Activated CD8-positive, alpha-beta memory T cell treated with anti-CD3 and anti-CD28 coated beads, Interleukin-2, amount 10 ng/mL, durations not matched to agents 7 days and 5 days (primary cell): Measurements from ENCODE around the gene FLT3. TPM values are rescaled to one million over a fixed set of nuclear protein-coding genes. Genes with fewer than 3 reads are reported as not detected.
"Not testable (repeated sequence)": the region's sequence is repeated elsewhere in the genome, so short reads cannot be mapped to it uniquely, and the experiment has no call there.

Experiments
- ATAC-seq: fragments of 150-1000 bp; cut with Tn5 transposase; one replicate; pipeline ENCODE4 v1.10.0; 2021; ENCODE audit warnings: moderate library complexity
- CTCF ChIA-PET: fragments of 350-600 bp; sonication (Branson Sonifier 250); formaldehyde crosslinking; loops from one replicate; lab custom pipeline; 2021; ENCODE audit warnings: antibody characterized with exemption; lab: Charles Lee
- DNase-seq: peaks from one replicate; pipeline ENCODE4 v3.0.0-alpha.2; 2020
- H3K27ac Mint-ChIP-seq: one replicate; pipeline ENCODE4 v1.8.0; 2021; ENCODE audit warnings: mild to moderate bottlenecking, mixed read lengths
- H3K27me3 Mint-ChIP-seq: one replicate; pipeline ENCODE4 v1.8.0; 2021; ENCODE audit warnings: mixed read lengths
- H3K36me3 Mint-ChIP-seq: one replicate; pipeline ENCODE4 v1.8.0; 2021; ENCODE audit warnings: mild to moderate bottlenecking, mixed read lengths
- H3K4me1 Mint-ChIP-seq: one replicate; pipeline ENCODE4 v1.8.0; 2021; ENCODE audit warnings: mixed read lengths
- H3K4me3 Mint-ChIP-seq: one replicate; pipeline ENCODE4 v1.8.0; 2021; ENCODE audit warnings: mild to moderate bottlenecking, moderate library complexity, mixed read lengths
- H3K9me3 Mint-ChIP-seq: one replicate; pipeline ENCODE4 v1.8.0; 2022; ENCODE audit warnings: low read depth, mixed read lengths
- total RNA-seq, 2 experiments: library from RNA; stranded (reverse); gene quantifications; one replicate each; pipeline ENCODE4 v1.2.3, GENCODE V29; 2021

FLT3 gene
- total RNA-seq, 2 experiments from 2014 or later = not detected

DNA sequence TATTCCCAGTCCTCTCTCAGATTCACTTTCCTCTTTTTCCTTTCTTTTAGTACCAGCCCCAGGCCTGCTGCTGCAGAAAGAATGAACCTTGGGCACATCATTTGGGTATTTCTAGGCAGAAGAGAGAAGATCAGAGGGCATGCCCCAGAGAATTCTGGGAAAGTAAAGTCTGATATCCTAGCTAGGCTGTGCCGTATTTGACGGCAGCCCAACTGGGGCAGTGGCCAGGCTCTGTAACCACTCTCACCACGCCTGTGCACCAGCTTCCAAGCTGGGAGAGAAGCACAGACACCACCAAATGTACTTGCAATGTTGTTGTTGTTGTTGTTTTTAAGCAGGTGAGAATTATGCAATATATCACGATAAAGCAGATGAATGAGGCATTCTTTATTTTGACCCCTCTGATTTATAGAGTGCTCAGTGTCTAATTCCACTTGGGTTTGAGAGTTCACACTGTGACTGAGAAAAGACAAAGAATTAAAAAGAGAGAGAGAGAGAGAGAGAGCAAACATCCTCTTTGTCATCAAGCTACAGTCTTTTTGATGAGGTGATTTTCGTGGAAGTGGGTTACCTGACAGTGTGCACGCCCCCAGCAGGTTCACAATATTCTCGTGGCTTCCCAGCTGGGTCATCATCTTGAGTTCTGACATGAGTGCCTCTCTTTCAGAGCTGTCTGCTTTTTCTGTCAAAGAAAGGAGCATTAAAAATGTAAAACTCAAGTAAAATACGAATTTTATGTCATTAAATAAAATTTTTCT is 72.6 kb downstream of the FLT3 start:
- Mint-ChIP-seq H3K4me3 (no peak overlapping the region), H3K36me3 (no peaks in the 10 kb centered on the region), H3K27ac (no peak overlapping the region), H3K27me3 (peaks cover 20% of the 10 kb centered on the region), H3K9me3 (no peaks in the 10 kb centered on the region), H3K4me1 (peaks cover 1% of the 10 kb centered on the region)
- ATAC-seq (no peak), DNase-seq (no peak)
- CTCF ChIA-PET = no interaction called here

DNA sequence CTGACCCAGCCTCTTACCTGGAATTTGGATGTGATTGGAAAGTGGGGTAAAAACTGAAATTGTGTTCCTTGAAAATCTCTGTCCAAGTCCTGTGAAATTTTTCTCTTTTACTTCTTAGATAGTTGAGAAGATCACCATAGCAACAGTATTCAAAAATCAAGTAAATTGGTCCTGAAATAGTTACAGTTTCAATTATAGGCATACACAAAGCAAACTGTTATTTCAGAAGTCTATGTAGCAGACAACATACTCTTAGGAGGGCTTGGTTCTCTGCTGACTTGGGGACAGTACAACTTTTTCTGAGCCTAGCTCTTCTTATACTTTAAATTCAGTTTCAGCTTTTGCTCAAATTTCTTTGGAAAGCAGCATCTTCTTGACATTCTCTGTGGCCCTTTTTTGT is 73.3 kb downstream of the FLT3 start:
- Mint-ChIP-seq H3K4me1 (peaks cover 1% of the 10 kb centered on the region), H3K27me3 (peaks cover 20% of the 10 kb centered on the region), H3K36me3 (no peaks in the 10 kb centered on the region), H3K9me3 (no peaks in the 10 kb centered on the region), H3K27ac (no peak overlapping the region), H3K4me3 (no peak overlapping the region)
- no peak for ATAC-seq
- CTCF ChIA-PET = no interaction called here
- DNase-seq = no peak

DNA sequence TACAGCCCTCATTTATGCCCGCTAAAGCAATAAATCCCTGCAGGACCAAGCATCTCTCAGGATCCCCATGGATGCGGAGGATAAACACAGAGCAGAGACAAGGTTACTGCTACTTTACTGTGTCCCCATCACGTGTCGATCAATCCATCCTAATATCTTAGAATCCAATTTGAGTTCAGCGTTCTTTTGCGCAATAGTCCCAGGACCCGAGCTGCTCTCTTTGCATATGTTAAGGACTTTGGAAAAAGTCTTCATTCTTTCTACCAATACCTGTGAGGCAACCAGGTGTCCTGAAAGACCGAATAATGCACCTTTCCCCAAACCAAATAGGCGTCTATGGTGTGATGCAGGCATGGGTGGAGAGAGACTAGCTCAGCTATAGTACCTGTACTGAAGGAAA is 73.9 kb downstream of the FLT3 start:
- Mint-ChIP-seq H3K27ac (no peak overlapping the region), H3K4me3 (no peak overlapping the region), H3K9me3 (no peaks in the 10 kb centered on the region), H3K4me1 (peaks cover 1% of the 10 kb centered on the region), H3K27me3 (peaks cover 18% of the 10 kb centered on the region), H3K36me3 (no peaks in the 10 kb centered on the region)
- ATAC-seq (no peak), DNase-seq (no peak)
- CTCF ChIA-PET = no interaction called here

DNA sequence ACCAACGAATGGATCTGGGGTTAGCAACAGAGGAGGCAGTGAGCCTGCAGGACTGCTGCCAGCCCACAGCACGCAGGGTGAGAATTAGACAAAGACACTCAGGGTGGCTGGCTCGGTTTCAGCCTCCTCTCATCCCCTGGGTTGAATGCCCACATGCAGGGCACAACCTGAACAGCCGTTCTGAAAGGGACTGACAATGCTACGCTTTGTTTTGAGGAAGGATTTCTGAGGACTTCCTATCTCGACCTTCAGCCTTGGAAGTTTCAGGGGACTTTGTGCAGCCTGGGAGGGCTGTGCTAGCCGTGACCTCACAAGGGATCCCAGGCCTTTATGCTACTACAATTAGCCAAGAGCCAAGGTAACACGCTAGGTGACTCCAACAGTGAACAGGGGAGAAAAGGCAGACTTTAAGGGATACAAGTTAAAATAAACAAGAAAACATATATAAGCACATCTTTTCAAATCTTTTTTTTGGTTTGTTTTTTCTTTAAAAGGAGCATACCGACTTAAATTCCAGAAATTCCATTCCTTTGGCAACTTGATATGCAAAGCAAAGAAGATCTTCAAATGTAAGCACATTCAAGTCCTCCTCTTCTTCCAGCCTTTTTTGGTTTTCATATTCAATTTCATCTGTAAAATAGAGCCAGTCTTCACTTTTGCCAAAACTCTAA is 77.4 kb downstream of the FLT3 start:
- peaks cover 1% of the 10 kb centered on the region for H3K4me1 Mint-ChIP-seq
- H3K9me3 Mint-ChIP-seq = no peaks in the 10 kb centered on the region
- no peak overlapping the region for H3K27ac Mint-ChIP-seq
- no peak for DNase-seq
- CTCF ChIA-PET = no interaction called here
- no peak for ATAC-seq
- peaks cover 10% of the 10 kb centered on the region for H3K27me3 Mint-ChIP-seq
- no peak overlapping the region for H3K4me3 Mint-ChIP-seq
- H3K36me3 Mint-ChIP-seq = no peaks in the 10 kb centered on the region

DNA sequence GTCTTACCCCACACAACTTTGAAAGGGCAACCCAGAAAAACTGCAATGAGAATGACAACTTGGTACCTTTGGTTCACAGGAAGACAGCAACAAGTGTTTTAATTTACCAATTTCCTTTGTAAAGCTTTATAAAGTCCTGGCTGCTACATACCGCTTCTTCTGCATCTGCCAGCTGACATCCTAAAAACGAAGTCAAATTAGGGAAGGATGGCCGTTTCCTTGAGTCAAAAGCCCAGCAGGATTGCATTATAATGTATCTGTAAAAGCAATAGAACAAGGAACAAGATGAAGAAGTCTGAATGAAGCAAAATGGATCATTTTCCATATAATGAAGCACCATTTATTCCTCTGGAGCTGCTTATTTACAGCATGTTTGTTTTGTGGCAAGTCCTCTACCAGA is 86.1 kb downstream of the FLT3 start:
- no peak for ATAC-seq
- Mint-ChIP-seq H3K27me3 (peaks cover 30% of the 10 kb centered on the region), H3K9me3 (no peaks in the 10 kb centered on the region), H3K27ac (no peak overlapping the region), H3K4me3 (no peak overlapping the region), H3K4me1 (peaks cover 2% of the 10 kb centered on the region), H3K36me3 (no peaks in the 10 kb centered on the region)
- CTCF ChIA-PET = interaction anchor here (1.0 kb wide), 1 partner anchor 145 kb away, joined by 3 read pairs; no protein-coding TSS in a partner anchor
- DNase-seq = no peak

DNA sequence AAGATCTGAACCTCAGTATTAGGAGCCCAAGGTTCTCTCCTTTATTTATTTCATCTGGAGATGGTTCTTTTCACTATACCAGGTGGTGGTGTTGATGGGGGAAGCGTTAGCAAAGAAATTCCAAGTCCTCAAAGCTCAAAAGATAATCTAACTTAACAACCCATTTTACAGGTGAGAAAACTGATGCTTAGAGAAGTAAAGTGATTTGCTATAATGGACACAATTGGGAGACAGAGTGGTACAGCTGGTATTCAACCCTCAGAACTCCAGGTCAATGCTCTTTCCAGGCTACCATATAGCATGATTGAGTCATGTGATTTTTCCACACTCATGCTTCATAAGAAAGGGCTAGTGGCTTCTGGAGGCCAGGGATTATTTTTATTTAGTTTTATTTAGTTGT is 86.9 kb downstream of the FLT3 start:
- CTCF ChIA-PET = interaction anchor here (1.0 kb wide), 1 partner anchor 144 kb away, joined by 3 read pairs; no protein-coding TSS in a partner anchor
- Mint-ChIP-seq H3K9me3 (no peaks in the 10 kb centered on the region), H3K36me3 (no peaks in the 10 kb centered on the region), H3K27ac (no peak overlapping the region), H3K4me3 (no peak overlapping the region), H3K4me1 (peaks cover 2% of the 10 kb centered on the region), H3K27me3 (peaks cover 30% of the 10 kb centered on the region)
- DNase-seq (no peak), ATAC-seq (no peak)

DNA sequence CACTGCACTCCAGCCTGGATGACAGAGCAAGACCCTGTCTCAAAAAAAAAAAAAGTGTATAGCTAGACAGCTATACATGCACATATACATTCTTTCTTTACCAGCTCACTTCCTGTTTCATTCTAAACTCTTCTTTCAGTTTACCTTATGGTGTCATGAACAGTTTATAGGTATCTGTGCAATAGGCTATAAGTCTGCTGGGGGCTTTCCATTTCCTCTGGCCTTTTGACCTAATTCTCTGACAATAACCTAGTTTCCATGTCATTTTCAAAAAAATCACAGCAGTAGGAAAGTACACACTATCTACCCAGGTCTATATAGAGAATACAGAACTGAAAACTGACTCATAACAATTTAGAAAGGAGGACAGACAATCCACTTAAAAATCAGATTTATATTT is 87.5 kb downstream of the FLT3 start:
- Mint-ChIP-seq H3K9me3 (no peaks in the 10 kb centered on the region), H3K27ac (no peak overlapping the region), H3K4me3 (no peak overlapping the region), H3K27me3 (peaks cover 30% of the 10 kb centered on the region), H3K4me1 (peaks cover 2% of the 10 kb centered on the region), H3K36me3 (no peaks in the 10 kb centered on the region)
- DNase-seq (no peak), ATAC-seq (no peak)
- CTCF ChIA-PET = interaction anchor here (1.4 kb wide), 1 partner anchor 187 kb away, joined by 3 read pairs; no protein-coding TSS in a partner anchor

DNA sequence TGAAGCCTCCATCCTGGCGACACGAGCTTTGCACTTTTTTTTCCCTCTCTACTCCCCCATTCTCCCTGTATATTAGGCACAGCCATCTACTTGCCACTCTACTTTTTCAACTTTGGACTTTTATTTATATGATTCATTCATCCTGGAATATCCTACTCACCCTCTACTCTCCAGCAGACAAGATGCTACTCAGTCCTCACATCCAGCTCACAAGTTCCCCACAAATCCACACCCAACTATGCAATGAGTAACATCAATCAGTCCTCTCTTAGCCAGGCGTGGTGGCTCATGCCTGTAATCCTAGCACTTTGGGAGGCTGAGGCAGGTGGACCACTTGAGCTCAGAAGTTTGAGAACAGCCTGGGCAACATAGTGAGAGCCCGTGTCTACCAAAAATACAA is 88.0 kb downstream of the FLT3 start:
- CTCF ChIA-PET = interaction anchor here (1.4 kb wide), 1 partner anchor 186 kb away, joined by 3 read pairs; no protein-coding TSS in a partner anchor
- Mint-ChIP-seq H3K27me3 (peaks cover 30% of the 10 kb centered on the region), H3K4me3 (no peak overlapping the region), H3K4me1 (peaks cover 2% of the 10 kb centered on the region), H3K27ac (no peak overlapping the region), H3K9me3 (no peaks in the 10 kb centered on the region), H3K36me3 (no peaks in the 10 kb centered on the region)
- no peak for DNase-seq
- ATAC-seq = no peak

DNA sequence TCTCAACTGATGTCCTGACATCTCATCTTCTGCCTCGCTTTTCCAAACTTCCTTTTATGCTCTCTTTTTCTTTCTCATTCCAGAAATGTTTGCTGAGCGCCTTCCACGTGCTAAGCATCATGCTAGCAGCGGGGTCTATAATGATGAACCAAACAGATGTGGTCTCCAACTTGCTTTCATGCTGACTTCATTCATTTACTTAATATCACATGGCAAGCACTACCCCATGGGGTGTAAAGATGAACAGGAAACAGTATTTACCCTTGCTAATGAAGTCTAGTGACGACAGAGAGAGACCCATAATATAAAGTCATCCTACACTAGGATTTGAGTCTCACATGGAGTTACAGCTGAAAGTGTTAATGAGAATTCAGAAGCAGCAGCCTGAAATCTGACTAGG is 90.3 kb downstream of the FLT3 start:
- no peak for ATAC-seq
- Mint-ChIP-seq H3K27me3 (peaks cover 18% of the 10 kb centered on the region), H3K9me3 (no peaks in the 10 kb centered on the region), H3K4me1 (peaks cover 2% of the 10 kb centered on the region), H3K36me3 (no peaks in the 10 kb centered on the region), H3K27ac (no peak overlapping the region), H3K4me3 (no peak overlapping the region)
- DNase-seq = no peak
- CTCF ChIA-PET = no interaction called here

DNA sequence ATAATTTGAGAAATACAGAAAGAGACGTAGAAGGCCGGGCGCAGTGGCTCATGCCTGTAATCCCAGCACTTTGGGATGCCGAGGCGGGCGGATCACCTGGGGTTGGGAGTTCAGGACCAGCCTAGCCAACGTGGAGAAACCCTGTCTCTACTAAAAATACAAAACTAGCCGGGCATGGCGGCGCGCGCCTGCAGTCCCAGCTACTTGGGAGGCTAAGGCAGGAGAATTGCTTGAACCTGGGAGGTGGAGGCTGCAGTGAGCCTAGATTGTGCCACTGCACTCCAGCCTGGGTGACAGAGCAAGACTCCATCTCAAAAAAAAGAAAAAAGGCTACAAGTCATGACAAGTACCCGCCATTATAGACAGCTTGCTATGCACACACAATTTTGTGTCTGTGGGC is 95.4 kb downstream of the FLT3 start:
- H3K4me1 Mint-ChIP-seq, CTCF ChIA-PET, DNase-seq, H3K36me3 Mint-ChIP-seq, H3K4me3 Mint-ChIP-seq, H3K9me3 Mint-ChIP-seq, H3K27me3 Mint-ChIP-seq, H3K27ac Mint-ChIP-seq, ATAC-seq: not testable (repeated sequence)

DNA sequence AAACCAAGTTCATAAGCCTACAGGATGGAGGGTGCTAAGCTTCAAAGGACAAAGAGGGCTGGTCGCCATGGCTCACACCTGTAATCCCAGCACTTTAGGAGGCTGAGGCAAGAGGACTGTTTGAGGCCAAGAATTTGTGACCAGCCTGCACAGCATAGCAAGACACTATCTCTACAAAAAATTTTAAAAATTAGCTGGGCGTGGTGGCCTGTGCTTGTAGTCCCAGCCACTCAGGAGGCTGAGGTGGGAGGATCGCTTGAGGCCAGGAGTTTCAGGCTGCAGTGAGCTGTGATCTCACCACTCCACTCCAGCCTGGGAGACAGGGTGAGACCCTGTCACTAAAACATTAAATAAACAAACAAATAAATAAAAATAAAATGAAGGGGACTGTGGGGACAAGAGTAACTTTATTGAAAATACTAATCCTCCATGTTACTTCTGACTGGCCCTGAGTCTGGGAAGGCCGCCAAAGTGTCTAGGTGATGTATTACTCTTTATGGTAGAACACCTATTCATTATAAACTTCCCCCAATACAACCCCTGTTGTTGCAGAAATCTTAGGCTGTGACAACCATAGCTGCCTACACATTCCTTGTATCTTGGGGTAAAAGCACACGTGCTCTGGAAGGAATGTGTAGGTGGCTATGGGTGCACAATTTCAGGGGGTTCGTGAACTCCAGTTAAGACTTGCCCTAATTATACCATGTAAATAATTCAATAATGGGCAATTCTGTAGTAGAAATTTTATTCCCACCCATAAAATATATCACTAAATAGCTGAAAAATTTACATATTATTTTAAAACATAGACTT is 97.3 kb downstream of the FLT3 start:
- H3K36me3 Mint-ChIP-seq = no peaks in the 10 kb centered on the region

DNA sequence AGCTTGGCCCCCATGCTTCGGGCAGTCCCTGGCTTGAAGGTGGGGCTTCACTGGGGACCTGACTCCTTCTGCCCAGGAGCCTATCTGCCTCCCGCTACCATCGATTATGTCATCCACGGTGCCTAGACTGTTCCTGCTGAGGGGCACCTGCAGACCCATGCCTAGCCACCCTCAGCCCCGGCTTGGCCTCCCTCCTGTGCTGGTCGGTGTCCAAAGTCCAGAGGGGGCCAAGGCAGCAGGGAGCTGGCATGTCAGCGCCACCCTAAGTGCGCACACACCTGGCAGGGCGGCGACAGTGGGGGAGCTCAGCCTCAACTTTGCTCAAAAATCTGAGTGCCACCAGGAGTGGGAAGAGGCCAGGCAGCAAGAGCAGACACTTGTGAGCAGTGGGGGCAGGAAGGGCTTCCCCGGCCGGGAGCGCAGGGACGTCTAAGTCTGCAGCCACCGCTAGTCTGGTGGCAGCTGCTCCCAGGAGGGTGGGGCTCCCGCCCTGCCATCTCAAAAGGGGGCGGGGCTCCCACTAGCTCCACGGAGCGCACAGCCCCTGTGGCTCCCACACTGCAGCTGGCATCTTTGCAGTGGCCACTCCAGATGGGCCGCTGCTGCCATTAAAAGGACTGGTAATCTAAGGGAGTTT is 98.4 kb downstream of the FLT3 start:
- ATAC-seq (no peak), DNase-seq (no peak)
- CTCF ChIA-PET = no interaction called here
- no peaks in the 10 kb centered on the region for H3K4me1 Mint-ChIP-seq
- H3K9me3 Mint-ChIP-seq = no peaks in the 10 kb centered on the region
- no peak overlapping the region for H3K27ac Mint-ChIP-seq
- H3K27me3 Mint-ChIP-seq = no peaks in the 10 kb centered on the region
- H3K4me3 Mint-ChIP-seq = no peak overlapping the region
- no peaks in the 10 kb centered on the region for H3K36me3 Mint-ChIP-seq

More for the DNA sequence above, 97.3 kb downstream of the FLT3 start:
- no peak for DNase-seq
- ATAC-seq = no peak
- Mint-ChIP-seq H3K4me3 (no peak overlapping the region), H3K27ac (no peak overlapping the region), H3K4me1 (no peaks in the 10 kb centered on the region), H3K9me3 (no peaks in the 10 kb centered on the region), H3K27me3 (no peaks in the 10 kb centered on the region)
- CTCF ChIA-PET = interaction anchor here (1.0 kb wide), 1 partner anchor 19 kb away, joined by 4 read pairs; no protein-coding TSS in a partner anchor

DNA sequence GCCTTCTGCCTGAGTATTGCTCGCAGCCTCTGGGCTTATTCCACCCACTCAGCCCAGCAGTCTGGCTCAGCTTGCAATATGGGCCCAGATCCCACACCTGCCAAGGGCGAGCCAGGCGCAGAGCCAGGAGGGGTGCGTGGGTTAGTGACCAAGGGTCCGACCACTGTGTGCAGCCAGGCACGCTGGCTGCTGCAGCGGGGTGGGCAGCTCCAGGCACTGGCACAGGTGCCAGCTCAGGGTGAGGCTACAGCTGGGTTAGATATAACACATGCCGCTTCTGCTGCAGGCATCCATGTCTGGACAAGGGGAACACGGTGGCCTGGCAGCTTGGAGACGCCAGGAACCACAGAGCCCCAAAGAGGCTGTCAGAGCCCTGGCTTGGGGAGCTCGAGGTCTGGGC is 99.3 kb downstream of the FLT3 start:
- no peaks in the 10 kb centered on the region for H3K4me1 Mint-ChIP-seq
- no peaks in the 10 kb centered on the region for H3K9me3 Mint-ChIP-seq
- DNase-seq (no peak), ATAC-seq (no peak)
- H3K27me3 Mint-ChIP-seq = no peaks in the 10 kb centered on the region
- no peak overlapping the region for H3K4me3 Mint-ChIP-seq
- no peaks in the 10 kb centered on the region for H3K36me3 Mint-ChIP-seq
- CTCF ChIA-PET = no interaction called here
- no peak overlapping the region for H3K27ac Mint-ChIP-seq
